22Rv1 (cell line): ENCODE results near the gene SIRPB1.

Source experiments
- H3K27ac ChIP-seq: fragments of 450-650 bp; 2 replicates; pipeline ENCODE4 v1.5.1; 2017
- ZFX ChIP-seq: fragments of 450-650 bp; IDR thresholded peaks from 2 replicates; pipeline ENCODE4 v1.6.1; 2017; ENCODE audit warnings: antibody characterized with exemption, borderline replicate concordance
- TF ChIP-seq, protein P1 (sequence below): fragments of 450-650 bp; IDR thresholded peaks from 2 replicates; pipeline ENCODE4 v1.5.1; 2017; ENCODE audit warnings: mild to moderate bottlenecking

SIRPB1 gene

DNA sequence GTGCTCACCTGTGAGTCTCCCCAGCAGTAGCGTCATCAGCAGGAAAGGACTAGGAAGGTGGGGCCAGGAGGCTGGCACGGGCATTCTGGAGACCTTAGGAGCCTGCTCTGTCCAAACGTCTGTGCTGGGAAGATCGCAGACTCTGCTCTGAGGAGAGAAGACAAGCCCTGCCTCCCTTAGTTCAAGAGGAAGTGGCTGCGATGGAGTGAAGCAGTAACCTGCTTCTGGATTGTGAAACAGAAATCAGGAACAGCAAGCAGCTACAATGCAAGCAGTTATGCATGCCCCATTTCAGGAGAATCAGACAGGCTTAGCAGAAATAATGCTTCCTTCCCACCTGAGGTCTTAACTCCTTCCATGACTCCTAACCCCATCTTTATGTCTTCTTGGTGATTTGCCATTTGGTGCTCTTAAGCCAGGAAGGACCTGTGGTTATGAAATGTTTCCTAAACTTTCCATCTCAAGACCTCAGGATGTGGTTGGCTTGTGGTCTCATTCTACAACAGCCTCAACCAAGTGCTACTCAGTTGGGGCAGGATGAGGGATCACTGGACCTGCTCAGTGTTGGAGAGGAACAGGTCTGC, at the start of gene SIRPB1:
SIRPB1 (minus strand) TSS at position 149 of the 584 bp plus-strand sequence; CDS start at position 84, 65 bp downstream.
- TF ChIP-seq ZFX: no peak
- TF ChIP-seq, protein P1, sequence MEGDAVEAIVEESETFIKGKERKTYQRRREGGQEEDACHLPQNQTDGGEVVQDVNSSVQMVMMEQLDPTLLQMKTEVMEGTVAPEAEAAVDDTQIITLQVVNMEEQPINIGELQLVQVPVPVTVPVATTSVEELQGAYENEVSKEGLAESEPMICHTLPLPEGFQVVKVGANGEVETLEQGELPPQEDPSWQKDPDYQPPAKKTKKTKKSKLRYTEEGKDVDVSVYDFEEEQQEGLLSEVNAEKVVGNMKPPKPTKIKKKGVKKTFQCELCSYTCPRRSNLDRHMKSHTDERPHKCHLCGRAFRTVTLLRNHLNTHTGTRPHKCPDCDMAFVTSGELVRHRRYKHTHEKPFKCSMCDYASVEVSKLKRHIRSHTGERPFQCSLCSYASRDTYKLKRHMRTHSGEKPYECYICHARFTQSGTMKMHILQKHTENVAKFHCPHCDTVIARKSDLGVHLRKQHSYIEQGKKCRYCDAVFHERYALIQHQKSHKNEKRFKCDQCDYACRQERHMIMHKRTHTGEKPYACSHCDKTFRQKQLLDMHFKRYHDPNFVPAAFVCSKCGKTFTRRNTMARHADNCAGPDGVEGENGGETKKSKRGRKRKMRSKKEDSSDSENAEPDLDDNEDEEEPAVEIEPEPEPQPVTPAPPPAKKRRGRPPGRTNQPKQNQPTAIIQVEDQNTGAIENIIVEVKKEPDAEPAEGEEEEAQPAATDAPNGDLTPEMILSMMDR: no peak
- no peak within 1 kb of the TSS for H3K27ac ChIP-seq

DNA sequence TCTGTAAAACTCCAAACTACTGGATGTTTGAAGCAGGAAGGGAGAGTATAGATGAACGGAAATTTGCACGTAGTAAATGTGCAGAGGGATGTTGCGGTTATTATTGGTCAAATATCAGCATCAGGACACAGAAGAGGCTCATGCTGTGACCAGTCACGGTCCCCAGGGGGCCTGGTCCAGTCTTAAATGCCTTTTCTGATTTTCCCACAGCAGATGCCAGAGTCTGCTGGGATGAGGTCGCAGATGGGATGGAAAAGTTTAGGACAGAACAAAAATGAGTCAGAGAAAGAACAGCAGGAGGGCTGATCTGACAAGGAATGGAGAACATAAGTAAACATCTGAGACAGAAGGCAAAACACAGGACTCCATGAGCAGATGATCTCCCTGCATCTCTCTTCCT, 49.5 kb upstream of the SIRPB1 start:
- no peak overlapping the region for H3K27ac ChIP-seq
- no peak for TF ChIP-seq ZFX
- TF ChIP-seq, protein P1: no peak

DNA sequence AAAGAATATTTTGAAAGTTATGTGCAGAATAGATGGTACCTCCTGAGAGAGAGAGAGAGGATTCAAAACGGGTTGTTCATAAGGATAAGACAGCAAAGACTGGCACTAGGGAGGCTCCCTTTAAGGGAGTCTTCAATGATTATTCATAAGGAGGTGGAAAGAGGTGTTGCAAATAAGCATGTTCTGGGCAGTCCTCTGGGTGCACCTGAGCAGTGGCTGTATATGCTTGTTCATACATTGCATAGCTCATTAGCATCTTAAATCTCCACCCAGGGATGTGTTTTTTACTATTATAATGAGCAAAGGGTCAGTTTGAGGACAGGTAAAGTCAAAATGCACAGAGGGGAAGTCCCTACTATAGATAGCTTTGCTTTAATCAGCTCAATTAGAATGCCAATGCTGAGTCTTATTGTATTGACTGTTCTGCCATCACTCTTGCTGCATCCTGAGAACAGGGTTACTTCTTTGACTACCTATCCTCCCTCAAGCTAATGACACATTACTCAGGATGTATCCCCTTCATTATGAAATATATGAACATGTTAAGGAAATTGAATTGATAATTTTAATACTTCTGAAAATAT, 47.8 kb upstream of the SIRPB1 start:
- H3K27ac ChIP-seq: no peak overlapping the region
- TF ChIP-seq, protein P1: no peak
- no peak for TF ChIP-seq ZFX

DNA sequence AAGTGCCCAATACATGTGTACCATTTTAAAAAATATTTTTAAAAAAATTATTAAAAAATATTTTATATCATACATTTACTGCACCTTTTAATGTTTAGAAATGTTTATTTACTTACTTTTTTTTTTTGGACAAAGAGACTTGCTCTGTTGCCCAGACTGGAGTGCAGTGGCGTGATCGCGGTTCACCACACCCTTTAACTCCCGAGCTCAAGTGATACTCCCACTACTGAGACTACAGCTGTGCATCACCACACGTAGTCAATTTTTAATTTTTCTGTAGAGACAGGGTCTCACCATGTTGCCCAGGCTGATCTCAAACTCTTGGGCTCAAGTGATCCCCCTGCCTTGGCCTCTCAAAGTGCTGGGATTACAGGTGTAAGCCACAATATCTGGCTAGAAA, 47.0 kb upstream of the SIRPB1 start:
- TF ChIP-seq ZFX: no peak
- TF ChIP-seq, protein P1: no peak
- H3K27ac ChIP-seq: no peak overlapping the region

DNA sequence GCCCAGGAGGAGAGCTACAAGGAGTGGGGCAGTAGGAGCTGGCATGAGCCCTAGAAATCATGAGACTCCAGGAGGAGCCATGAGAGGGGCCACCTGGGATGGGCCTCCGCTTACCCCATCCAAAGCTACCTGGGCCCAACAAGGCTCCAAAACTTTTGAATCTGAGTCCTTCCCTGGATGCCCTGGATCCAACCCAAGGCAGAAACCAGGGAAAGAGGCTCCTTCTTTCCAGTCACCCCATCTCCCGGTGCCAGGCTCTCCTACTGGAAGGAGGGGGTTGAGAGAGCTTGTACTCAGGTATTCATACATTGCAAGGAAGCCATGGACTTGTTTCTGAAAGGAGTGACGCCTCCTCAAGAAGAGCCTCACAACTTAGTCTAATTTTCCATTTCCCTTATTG, 45.5 kb upstream of the SIRPB1 start:
- no peak overlapping the region for H3K27ac ChIP-seq
- TF ChIP-seq, protein P1: no peak
- no peak for TF ChIP-seq ZFX

DNA sequence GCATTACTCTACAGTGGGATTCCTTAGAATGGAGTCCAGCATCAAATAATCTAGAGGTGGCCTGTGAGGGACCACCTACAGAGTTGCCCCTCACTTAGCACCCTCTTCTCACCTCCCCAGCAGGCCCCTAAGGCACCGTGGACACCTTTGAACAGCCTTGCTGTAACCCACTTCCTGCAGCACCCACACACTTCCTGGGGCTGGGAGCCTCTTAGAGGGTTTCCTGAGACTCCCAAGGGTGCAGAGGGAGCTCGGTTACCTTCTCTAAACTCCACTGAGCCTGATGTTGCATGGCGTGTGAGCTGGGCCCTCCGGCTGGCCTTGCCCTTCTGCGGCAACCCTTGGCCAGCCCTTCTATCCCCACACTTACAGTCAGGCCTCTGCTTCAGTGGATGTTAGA, 45.1 kb upstream of the SIRPB1 start:
- no peak overlapping the region for H3K27ac ChIP-seq
- TF ChIP-seq, protein P1: no peak
- no peak for TF ChIP-seq ZFX

DNA sequence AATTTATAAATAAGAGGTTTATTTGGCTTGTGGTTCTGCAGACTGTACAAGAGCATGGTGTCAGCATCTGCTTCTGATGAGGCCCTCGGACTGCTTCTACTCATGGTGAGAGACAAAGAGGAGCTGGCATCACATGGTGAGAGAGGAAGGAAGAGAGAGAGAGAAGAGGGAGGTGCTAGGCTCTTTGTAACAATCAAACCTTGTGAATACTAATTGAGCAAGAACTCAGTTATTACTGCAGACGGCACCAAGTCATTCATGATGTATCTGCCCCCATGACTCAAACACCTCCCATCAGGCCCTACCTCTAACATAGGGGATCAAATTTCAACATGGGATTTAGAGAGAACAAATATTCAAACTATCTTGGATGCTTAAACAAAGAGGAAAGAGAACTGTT, 44.1 kb upstream of the SIRPB1 start:
- no peak for TF ChIP-seq ZFX
- TF ChIP-seq, protein P1: no peak
- H3K27ac ChIP-seq: no peak overlapping the region
